Measurements from ENCODE around the gene SAMSN1. TPM values are rescaled to one million over a fixed set of nuclear protein-coding genes. Genes with fewer than 3 reads are reported as not detected.

The SAMSN1 gene
- total and polyA plus RNA-seq, 9 of the 15 experiments (the other 6 are each of a cell fraction or from before 2014, with no cell fraction given): 101 to 223 (median 159) TPM

GRCh38 chr21:14581902-14582457 is 35.9 kb upstream of the SAMSN1 start (continued):
- TF ChIP-seq, protein P1, sequence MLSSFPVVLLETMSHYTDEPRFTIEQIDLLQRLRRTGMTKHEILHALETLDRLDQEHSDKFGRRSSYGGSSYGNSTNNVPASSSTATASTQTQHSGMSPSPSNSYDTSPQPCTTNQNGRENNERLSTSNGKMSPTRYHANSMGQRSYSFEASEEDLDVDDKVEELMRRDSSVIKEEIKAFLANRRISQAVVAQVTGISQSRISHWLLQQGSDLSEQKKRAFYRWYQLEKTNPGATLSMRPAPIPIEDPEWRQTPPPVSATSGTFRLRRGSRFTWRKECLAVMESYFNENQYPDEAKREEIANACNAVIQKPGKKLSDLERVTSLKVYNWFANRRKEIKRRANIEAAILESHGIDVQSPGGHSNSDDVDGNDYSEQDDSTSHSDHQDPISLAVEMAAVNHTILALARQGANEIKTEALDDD (IDR thresholded peaks at IDR 0.05): peak; percentile 73
- TF ChIP-seq ZNF41 (CRISPR knock-in tag; conservative IDR thresholded peaks at IDR 0.05) (no peak), ZNF445 (CRISPR knock-in tag; IDR thresholded peaks at IDR 0.05; ENCODE audit: low read depth) (no peak), UBTF (IDR thresholded peaks at IDR 0.05; ENCODE audit: borderline replicate concordance in 1 of 2, low read depth in 2 of 2, low read length in 2 of 2) (0 out of 4 replicates have a peak, but pooled peaks of 1 of the 2 experiments have one; percentile 32), CBX2 (IDR thresholded peaks at IDR 0.05; ENCODE audit: insufficient read depth, low read length, poor library complexity, severe bottlenecking) (no peak), ZNF780A (CRISPR knock-in tag; IDR thresholded peaks at IDR 0.05) (no peak), RFX1 (IDR thresholded peaks at IDR 0.05) (no peak), BHLHE40 (IDR thresholded peaks at IDR 0.05; ENCODE audit: low read length) (no peak), HES1 (IDR thresholded peaks at IDR 0.05; ENCODE audit: low read depth) (peak; percentile 67), ZSCAN29 (IDR thresholded peaks at IDR 0.05) (no peak), TRIM24 (IDR thresholded peaks at IDR 0.05) (peak in 1 of 2 experiments; percentile 67; a peak in 2 of 4 replicates), SMAD4 (CRISPR knock-in tag; conservative IDR thresholded peaks at IDR 0.05) (peak; percentile 81), ATF2 (CRISPR knock-in tag; IDR thresholded peaks at IDR 0.05) (no peak), ZNF717 (CRISPR knock-in tag; IDR thresholded peaks at IDR 0.05) (no peak), SRSF3 (IDR thresholded peaks at IDR 0.05; ENCODE audit: insufficient read depth, low read length) (no peak)
- TF ChIP-seq, protein P2, sequence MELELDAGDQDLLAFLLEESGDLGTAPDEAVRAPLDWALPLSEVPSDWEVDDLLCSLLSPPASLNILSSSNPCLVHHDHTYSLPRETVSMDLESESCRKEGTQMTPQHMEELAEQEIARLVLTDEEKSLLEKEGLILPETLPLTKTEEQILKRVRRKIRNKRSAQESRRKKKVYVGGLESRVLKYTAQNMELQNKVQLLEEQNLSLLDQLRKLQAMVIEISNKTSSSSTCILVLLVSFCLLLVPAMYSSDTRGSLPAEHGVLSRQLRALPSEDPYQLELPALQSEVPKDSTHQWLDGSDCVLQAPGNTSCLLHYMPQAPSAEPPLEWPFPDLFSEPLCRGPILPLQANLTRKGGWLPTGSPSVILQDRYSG (tag; conservative IDR thresholded peaks at IDR 0.05; ENCODE audit: low read depth): peak; percentile 72; the same call in 1 of the 2 replicates
- TF ChIP-seq, protein P3, sequence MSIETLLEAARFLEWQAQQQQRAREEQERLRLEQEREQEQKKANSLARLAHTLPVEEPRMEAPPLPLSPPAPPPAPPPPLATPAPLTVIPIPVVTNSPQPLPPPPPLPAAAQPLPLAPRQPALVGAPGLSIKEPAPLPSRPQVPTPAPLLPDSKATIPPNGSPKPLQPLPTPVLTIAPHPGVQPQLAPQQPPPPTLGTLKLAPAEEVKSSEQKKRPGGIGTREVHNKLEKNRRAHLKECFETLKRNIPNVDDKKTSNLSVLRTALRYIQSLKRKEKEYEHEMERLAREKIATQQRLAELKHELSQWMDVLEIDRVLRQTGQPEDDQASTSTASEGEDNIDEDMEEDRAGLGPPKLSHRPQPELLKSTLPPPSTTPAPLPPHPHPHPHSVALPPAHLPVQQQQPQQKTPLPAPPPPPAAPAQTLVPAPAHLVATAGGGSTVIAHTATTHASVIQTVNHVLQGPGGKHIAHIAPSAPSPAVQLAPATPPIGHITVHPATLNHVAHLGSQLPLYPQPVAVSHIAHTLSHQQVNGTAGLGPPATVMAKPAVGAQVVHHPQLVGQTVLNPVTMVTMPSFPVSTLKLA (conservative IDR thresholded peaks at IDR 0.05): peak in 1 of 2 experiments; percentile 55; a peak in 1 of 4 replicates
- TF ChIP-seq, protein P4, sequence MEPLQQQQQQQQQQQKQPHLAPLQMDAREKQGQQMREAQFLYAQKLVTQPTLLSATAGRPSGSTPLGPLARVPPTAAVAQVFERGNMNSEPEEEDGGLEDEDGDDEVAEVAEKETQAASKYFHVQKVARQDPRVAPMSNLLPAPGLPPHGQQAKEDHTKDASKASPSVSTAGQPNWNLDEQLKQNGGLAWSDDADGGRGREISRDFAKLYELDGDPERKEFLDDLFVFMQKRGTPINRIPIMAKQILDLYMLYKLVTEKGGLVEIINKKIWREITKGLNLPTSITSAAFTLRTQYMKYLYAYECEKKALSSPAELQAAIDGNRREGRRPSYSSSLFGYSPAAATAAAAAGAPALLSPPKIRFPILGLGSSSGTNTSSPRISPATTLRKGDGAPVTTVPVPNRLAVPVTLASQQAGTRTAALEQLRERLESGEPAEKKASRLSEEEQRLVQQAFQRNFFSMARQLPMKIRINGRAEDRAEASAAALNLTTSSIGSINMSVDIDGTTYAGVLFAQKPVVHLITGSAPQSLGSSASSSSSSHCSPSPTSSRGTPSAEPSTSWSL (CRISPR knock-in tag; IDR thresholded peaks at IDR 0.05; ENCODE audit: borderline replicate concordance): no peak

All from K562 (cell line).